HuH-7 (cell line): Measurements from ENCODE around the gene NANP.
"Not testable (repeated sequence)": the region's sequence is repeated elsewhere in the genome, so short reads cannot be mapped to it uniquely, and the experiment has no call there.

ENCODE experiments used
- DNase-seq: peaks from one replicate; pipeline ENCODE4 v3.0.0; 2011; ENCODE audit warnings: low spot score

NANP gene, protein sequence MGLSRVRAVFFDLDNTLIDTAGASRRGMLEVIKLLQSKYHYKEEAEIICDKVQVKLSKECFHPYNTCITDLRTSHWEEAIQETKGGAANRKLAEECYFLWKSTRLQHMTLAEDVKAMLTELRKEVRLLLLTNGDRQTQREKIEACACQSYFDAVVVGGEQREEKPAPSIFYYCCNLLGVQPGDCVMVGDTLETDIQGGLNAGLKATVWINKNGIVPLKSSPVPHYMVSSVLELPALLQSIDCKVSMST

DNA sequence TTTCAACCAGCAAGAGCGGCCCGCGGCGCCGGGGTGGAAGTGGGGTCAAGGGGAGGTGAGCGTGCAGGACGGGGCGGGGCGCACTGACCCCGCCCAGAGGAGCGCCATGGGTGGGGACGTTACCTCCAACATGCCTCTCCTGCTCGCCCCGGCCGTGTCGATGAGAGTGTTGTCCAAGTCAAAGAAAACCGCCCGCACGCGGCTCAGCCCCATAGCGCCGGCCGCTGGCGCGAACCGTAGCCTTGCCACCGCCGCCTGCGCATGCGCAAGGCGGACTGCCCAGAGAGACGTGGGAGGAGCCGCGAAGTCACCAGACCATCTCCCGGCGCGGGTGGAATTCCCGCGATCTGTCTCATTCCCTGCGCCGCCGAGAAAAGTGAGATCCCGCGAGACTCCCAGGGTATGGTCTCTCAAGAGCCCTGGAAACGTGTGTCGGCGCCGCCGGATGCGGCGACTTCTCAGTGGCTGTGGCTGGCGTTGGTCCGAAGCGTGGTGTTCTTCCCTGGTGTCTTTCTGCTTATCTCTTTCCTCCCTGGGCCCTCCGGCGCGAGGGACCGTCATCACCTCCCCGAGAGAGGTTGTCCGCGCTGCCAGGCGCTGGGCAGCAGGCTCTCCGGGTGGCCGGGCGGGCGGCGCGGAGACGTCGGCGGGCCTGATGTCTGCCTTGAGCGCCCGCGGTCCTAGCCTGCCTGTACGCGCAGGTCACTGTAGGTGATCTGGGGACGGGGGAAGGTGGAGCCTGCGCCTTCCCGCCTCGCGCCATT is at the start of gene NANP:
TSS of gene NANP (minus strand) at position 279 of the 764 bp plus-strand sequence. CDS start at position 213, 66 bp downstream.
- DNase-seq = peak; percentile 99

DNA sequence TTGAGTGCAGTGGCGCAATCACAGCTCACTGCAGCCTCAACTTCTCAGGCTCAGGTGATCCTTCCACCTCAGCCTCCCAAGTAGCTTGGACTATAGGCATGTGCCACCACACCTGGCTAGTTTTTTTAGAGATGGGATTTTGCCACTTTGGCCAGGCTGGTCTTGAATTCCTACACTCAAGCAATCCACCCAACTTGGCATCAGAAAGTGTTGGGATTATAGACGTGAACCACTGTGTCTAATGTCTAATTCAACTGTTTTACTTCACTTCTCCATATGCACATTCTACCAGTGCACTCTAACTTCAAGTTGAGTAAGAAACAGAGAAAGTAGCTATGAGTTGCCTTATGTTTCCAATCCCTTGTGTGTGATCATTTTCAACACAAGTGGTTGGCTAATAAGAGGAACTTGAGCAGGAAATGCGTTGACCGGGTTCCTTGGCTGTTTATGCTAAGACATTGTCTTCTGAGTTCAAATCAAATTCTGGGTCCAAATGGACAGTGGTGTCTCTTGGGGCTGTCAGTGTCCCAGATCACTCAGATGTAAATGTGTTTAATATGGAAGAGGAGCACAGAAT is 48.9 kb upstream of the NANP start:
- DNase-seq = no peak

DNA sequence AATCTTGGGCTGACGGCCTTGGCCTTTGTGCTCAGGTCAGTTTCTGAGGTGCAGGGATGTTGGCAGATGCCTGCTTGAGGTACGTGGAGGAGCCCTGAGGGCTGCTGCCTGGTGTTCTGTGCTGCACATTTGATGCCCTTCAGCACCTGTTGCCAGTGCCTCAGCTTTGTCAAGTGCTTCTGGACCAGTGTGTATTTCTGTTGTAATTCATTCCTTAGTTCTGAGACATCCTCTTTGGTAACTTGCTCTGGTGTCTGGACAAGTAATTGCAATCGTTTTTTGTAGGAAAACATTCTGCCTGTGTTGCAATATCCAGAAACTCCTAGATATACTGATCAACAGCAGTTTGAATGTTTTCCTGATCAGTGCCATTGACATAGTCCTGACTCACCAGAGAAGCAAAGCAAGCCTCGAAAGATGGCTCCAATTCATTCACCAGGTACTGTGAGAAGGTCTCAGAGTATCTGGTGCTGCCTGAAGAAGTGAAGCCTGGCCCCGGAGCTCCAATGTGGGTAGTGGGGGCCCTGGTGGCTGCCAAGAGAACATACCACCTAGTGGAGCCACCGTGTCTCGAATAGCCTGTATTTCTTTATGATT is 46.1 kb upstream of the NANP start:
- peak; percentile 36 for DNase-seq

DNA sequence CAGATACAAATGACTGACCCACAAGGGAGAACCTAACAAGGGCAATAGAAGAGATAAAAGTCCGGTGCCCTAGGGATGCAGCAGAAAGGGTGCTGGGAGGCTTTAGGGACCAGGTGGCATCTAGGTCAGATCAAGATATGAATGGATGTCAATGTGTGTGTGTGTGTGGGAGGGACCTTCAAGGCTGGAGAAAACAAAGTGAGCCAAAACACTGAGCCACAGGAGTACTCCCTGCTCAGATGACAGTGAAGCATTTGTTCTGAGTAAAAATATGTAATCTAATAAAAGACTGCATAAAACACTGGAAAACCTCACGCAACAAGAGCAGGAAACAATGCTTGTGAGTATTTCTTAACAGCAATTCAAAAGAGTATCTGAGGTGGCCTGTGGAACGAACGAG is 44.6 kb upstream of the NANP start:
- DNase-seq = no peak

DNA sequence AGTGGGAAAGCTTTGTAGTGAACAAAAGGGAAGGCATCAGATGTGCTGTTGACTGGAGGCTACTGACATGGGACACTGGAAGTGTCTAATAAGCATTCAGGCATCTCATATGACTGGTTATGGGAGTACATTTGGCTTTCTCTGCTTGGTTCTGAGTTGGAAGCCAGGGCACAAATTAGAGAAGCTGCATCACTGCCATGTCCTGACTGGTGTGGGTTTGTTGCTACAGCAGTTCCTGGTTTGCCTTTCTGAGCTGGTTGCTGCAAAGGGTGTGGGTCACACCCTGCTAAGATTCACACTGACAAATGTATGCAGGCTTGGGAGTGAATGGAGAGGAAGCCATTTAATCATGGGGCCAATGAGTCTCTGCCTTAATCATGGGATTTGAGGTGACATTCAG is 36.2 kb upstream of the NANP start:
- no peak for DNase-seq

DNA sequence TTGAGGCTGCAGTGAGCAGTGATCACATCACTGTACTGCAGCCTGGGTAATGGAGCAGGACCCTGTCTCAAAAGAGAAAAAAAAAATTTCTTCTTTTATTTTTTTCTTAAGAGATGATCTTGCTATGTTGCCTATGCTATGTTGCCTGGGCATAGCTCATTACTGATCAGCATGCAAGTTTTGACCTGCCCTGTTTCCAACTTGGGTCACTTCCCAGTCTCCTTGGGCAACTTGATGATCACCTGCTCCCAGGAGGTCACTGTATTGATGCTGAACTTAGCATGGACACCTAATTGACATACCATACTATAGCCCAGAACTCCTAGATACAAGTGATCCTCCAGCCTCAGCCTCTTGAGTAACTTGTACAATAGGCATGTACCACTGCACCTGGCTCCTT is 30.7 kb upstream of the NANP start:
- DNase-seq = no peak

DNA sequence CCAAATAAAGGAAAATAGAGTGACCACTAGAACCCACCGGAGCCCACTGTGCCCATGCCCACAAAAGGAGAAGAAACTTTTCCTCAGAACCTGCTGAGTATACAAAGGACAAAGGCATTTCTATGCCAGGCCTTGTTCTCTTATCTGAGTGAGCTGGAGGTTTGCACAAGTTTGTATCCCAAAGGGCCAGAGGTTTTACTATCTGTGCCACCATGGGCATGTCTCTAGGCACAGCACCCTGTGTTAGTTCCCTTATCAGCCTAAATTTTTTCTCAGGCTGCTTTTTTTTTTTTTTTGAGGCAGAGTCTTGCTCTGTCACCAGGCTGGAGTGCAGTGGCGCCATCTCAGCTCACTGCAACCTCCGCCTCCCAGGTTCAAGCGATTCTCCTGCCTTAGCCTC is 29.1 kb upstream of the NANP start:
- not testable (repeated sequence) for DNase-seq

DNA sequence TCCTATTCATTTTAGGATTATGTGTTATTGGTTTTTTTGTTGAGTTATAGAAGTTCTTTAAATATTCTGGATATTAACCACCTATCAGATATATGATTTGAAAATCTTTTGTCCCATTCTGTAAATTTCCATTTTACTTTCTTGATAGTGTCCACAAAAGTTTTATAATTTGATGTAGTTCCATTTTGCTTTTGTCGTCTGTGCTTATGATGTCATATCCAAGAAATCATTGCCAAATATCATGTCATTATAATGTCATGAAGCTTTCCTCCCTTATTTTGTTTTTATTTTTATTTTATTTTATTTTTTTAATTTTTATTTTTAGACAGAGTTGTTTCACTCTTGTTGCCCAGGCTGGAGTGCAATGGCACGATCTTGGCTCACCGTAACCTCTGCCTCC is 21.0 kb upstream of the NANP start:
- no peak for DNase-seq

DNA sequence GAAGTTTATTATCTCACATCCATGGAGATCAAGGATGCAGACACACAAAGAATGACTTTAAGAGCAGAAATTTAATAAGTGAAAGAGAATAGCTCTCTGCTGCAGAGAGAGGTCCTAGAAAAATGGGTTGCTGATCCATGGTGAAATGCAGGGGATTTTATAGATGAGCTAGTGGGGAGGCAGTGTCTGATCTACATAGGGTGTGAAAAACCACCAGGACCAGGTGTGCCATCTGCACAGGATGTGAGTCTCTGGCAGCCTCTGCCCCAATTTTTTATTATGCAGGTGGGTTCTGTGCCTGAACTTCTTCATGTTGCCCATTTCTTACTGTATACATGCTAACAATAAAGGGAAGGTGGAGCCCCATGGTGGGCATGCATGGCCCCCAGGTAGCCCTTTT is 19.9 kb upstream of the NANP start:
- no peak for DNase-seq

DNA sequence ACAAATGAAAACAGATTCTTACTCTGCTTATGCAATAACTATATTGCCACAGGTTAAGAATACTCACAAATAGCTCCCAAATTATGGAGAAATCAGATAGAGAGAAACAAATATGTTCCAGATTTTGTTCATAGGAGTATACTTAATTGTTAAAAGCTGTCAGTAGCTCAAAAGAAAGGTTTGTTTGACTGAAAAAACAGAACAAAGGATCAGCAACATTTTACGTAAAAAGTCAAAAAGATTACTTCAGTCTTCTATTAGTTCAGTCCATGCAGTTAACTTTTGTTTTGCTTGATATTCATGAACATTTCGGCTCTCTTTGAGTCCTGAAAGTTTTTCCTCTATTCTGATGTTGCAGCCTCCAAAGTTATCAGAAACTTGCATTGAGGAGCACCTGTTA is 13.4 kb upstream of the NANP start:
- DNase-seq = no peak

DNA sequence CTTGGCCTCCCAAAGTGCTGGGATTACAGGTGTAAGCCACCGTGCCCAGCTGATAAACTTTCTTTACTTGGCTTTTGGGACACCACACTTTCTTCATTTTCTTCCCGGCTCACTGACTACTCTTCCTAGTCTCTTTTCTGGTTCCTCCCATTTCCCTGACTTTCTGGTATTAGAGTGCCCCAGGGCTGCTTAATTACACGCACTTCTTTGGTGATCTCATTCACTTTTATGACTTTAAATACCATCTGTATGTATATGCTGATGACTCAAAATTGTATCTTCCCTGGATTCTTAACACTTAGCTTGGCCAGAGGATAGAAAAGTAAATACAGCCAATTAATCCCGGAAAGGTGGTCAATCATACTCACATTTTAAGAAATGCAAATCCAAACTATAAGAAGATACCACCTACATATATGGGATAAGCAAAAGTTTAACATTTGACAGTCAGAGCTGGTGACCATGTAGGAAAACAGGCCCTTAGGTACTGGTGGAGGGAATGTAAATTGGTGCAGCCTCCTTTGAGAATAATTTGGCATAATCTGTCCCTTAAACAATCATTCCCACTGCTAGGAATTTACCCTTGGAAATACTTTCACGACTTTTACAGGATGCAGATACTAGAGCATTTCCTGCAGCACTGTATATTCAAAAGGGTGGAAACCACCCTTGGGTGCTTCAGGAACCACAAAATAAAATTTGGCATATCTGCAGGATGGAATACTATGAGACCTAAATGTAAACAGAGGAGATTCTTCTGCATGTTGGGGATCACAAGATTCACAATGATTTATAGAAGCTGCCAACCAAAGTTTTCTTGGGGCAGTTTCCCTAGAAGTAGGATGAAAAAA is 9.4 kb upstream of the NANP start:
- DNase-seq = no peak

DNA sequence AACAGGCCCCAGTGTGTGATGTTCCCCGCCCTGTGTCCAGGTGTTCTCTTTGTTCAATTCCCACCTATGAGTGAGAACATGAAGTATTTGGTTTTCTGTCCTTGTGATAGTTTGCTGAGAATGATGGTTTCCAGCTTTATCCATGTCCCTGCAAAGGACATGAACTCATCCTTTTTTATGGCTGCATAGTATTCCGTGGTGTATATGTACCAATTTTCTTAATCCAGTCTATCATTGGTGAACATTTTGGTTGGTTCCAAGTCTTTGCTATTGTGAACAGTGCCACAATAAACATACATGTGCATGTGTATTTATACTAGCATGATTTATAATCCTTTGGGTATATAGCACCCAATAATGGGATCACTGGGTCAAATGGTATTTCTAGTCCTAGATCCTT is 6.8 kb upstream of the NANP start:
- DNase-seq = not testable (repeated sequence)

DNA sequence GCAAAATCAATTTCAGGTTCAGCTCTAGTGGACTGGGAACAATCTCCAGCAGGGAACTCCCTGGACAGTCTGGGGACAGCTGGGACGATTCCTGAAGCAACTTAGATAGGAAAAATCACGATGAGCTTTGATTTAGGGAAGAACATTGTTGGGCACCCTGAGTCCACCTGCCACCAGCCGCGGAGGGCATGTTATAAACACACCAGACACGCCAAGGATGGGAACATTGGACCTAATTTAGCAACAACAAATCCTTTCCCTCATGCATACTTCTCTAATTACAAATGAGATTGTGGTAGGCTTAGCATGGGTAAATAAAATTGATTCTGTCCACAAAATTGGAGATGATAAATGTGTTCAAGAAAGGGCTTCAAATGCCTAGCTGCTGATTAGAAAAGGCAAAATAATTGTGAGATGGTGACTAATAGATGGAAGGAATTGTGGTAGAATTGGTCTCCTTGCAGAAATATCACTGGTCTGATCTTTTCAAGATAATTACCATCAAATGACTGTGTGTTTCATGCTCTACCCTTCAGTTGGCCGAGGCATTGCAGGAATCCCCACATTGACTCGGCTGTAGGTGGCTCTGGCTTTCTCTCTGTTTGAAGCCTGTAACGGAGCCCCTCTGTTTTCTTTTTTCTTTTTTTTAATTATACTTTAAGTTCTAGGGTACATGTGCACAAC is 6.1 kb upstream of the NANP start:
- no peak for DNase-seq

DNA sequence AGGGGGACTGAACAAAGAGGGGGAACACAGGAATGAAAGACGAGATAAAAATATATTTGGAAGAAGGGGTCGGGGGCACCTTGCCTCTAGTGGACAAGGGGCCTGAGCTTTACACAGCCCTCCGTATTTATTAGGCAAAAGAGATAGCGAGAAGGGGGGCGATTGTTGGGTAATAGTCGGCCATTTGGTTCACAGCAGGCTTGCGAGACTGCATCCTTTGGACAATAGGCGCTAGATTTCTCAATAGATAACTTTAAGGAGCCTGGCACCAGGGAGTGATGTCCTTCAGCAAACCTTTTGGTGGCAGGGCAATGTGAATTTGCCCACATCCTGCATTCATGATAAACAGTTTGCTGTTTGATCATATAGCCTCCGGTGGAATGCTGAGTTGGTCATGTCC is 3.0 kb upstream of the NANP start:
- no peak for DNase-seq

DNA sequence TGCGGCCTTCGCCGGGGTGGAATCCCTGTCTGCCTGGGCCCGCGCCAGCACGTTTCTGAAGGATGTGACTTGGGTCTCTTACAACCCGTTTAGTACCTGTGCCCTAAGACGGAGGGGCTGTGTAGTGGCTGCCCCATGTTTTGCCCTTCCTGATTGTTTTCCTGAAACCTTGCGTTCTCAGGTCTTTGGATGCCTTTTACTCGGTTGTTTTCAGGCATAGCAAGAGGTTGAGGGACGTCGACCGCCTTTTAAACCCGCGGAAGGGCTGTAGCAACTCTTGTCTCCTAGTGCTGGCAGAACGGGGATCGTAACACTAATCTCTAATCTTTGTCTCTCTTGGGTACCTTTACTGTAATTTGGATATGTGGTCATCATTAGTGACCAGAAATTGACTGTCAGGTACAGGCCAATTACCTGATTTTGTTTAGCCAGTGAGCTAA is 706 bp upstream of the NANP start:
- DNase-seq = no peak

DNA sequence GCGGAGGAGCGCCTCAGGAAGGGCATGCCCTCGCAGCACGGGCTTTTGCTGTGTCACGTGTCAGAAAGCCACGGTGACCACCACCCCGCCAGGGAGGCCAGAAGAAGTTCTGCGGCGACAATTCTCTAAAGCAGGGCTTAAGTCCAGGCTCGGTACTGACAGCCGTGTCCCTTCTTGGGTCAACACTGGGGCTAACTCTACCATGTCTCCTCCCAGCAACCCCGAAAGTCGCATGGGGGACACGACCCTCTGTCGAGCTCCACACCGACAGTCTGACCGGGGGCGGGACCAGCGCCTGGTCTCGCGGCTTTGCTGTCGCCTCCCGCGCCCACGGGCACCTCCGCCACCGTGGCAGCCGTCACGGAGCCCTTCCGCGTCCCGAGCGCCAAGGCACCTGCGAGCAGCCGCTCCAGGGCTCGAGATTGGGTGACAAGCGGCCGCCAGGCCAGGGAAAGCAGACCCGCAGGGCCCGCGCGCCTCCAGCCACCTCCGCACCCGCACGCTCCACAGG is 534 bp downstream of the NANP start:
- DNase-seq = peak; percentile 55

DNA sequence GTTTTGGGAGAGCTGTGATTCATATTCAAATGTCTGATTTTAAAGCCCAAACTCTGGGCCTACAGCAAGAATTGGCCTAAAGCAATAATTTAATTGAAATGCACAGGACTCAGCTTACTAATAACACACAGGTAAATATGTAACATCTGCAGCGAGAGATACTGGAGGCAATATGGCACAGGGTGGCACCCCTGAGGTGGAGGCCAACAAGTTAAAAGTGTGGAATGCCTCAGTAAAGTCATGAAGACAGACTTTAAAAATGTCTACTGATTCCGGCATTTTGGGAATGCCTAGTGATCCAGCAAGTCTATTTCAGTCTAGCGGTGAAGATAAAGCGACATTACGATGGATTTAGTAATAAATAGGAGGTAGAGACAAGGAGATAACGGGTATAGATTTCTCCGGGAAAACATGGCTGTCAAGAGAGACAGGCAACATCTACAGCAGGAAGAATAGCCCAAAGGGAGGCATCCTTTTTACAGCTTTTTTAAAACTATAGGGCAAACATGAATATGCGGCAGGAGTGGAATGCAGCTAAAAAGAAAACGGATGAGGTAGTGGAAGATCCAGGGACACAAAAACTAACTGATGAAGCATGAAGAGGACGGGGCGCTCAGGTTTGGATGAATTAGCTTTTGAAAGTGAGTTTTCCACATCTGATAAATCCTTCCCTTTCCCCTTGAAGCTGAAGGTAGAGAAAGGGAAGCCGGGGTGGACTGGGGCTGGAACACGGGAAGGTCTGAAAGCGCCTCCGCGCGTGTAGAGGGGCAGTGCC is 1.2 kb downstream of the NANP start:
- DNase-seq = no peak

DNA sequence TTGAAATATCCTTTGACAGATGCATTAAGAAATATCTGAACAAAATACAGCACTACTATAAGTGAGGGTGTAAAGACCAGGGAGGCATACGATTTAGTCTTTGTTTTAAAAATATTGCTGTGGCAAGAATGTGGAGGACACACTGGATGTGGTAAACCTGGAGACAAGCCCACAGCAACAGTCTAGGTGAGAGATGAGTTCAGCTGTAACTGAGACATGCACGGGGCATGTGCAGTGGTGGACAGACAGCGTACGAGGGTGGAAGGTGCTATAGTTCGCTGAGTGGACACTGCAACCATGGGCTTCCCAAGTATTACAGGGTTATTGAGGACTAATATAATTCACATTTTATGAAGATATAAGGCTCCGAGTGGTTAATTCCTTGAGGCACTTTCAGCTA is 1.8 kb downstream of the NANP start:
- DNase-seq = no peak

DNA sequence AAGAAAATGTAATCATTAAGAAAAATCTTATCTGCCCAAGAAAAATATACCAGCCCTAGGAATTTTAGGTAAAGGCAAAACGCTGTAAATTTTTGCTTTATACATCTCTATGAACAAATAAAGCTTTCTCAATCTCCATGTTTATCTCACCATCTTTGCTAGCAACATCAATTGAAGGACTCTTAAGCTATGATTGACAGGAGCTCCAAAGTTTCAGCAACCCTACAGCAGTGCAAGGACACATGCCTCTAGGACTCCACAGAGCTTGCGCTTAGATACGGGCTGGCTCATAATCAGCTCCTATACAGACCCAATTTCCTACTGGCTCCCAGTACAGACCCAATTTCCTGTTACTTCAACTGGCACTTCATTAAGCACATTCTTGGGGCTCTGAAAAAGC is 4.3 kb downstream of the NANP start:
- DNase-seq = no peak

DNA sequence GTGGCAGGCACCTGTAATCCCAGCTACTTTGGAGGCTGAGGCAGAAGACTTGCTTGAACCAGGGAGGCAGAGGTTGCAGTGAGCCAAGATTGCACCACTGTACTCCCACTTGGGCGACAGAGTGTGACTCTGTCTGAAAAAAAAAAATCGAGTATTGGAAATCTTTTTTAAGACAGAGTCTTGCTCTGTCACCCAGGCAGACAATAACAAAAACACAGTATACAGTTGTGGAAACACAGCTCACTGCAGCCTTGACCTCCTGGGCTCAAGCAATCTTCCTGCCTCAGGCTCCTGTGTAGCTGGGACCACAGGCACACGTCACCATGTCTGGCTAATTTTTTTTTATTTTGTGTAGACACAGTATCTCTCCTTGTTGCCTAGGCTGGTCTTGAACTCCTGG is 15.0 kb downstream of the NANP start:
- DNase-seq = no peak
